Measurements from ENCODE around the gene GRIK4. TPM values are rescaled to one million over a fixed set of nuclear protein-coding genes. Genes with fewer than 3 reads are reported as not detected.
"Not testable (repeated sequence)": the region's sequence is repeated elsewhere in the genome, so short reads cannot be mapped to it uniquely, and the experiment has no call there.

Gene GRIK4
- total RNA-seq, 2 experiments from 2014 or later = not detected

GRCh38 chr11:120574876-120575275, 63.3 kb downstream of the GRIK4 start:
- Mint-ChIP-seq H3K27me3 (peaks cover 17% of the 10 kb centered on the region), H3K27ac (no peak overlapping the region), H3K9me3 (no peaks in the 10 kb centered on the region), H3K4me1 (no peaks in the 10 kb centered on the region), H3K4me3 (no peak overlapping the region), H3K36me3 (no peaks in the 10 kb centered on the region)
- POLR2A ChIA-PET = no interaction called here
- DNase-seq (no peak), ATAC-seq (ENCODE audit: low read depth) (no peak)

- Mint-ChIP-seq H3K36me3 (no peaks in the 10 kb centered on the region), H3K4me3 (no peak overlapping the region), H3K4me1 (no peaks in the 10 kb centered on the region), H3K27me3 (peaks cover 23% of the 10 kb centered on the region), H3K9me3 (no peaks in the 10 kb centered on the region), H3K27ac (no peak overlapping the region)
- ATAC-seq (ENCODE audit: low read depth) (no peak), DNase-seq (no peak)
- POLR2A ChIA-PET = no interaction called here
These were observed 63.9 kb downstream of the GRIK4 start for GRCh38 chr11:120575461-120575860.

GRCh38 chr11:120576606-120577005, 65.1 kb downstream of the GRIK4 start:
- Mint-ChIP-seq H3K4me1 (no peaks in the 10 kb centered on the region), H3K27me3 (peaks cover 29% of the 10 kb centered on the region), H3K36me3 (no peaks in the 10 kb centered on the region), H3K27ac (no peak overlapping the region), H3K4me3 (no peak overlapping the region), H3K9me3 (no peaks in the 10 kb centered on the region)
- no peak for DNase-seq
- POLR2A ChIA-PET = no interaction called here
- no peak for ATAC-seq (ENCODE audit: low read depth)

GRCh38 chr11:120577041-120577440, 65.5 kb downstream of the GRIK4 start:
- Mint-ChIP-seq H3K27me3 (peaks cover 30% of the 10 kb centered on the region), H3K4me3 (no peak overlapping the region), H3K4me1 (no peaks in the 10 kb centered on the region), H3K27ac (no peak overlapping the region), H3K36me3 (no peaks in the 10 kb centered on the region), H3K9me3 (no peaks in the 10 kb centered on the region)
- DNase-seq (no peak), ATAC-seq (ENCODE audit: low read depth) (no peak)
- POLR2A ChIA-PET = no interaction called here

GRCh38 chr11:120577624-120578363, 66.2 kb downstream of the GRIK4 start:
- Mint-ChIP-seq H3K27ac (no peak overlapping the region), H3K27me3 (peaks cover 30% of the 10 kb centered on the region)
- POLR2A ChIA-PET = no interaction called here

GRCh38 chr11:120578596-120579154, 67.1 kb downstream of the GRIK4 start:
- Mint-ChIP-seq H3K27ac (no peak overlapping the region), H3K4me1 (no peaks in the 10 kb centered on the region), H3K9me3 (peaks cover 4% of the 10 kb centered on the region), H3K4me3 (no peak overlapping the region), H3K36me3 (no peaks in the 10 kb centered on the region), H3K27me3 (peaks cover 29% of the 10 kb centered on the region)
- no peak for ATAC-seq (ENCODE audit: low read depth)
- POLR2A ChIA-PET = no interaction called here
- no peak for DNase-seq

More at GRCh38 chr11:120577624-120578363, 66.2 kb downstream of the GRIK4 start:
- Mint-ChIP-seq H3K36me3 (no peaks in the 10 kb centered on the region), H3K4me3 (no peak overlapping the region), H3K4me1 (no peaks in the 10 kb centered on the region), H3K9me3 (no peaks in the 10 kb centered on the region)
- ATAC-seq (ENCODE audit: low read depth) (no peak), DNase-seq (no peak)

- POLR2A ChIA-PET = no interaction called here
- Mint-ChIP-seq H3K4me3 (no peak overlapping the region), H3K27ac (no peak overlapping the region), H3K9me3 (peaks cover 7% of the 10 kb centered on the region), H3K36me3 (no peaks in the 10 kb centered on the region), H3K27me3 (peaks cover 32% of the 10 kb centered on the region), H3K4me1 (no peaks in the 10 kb centered on the region)
- DNase-seq = no peak
- no peak for ATAC-seq (ENCODE audit: low read depth)
These were observed 68.1 kb downstream of the GRIK4 start for GRCh38 chr11:120579611-120580031.

GRCh38 chr11:120581313-120581712, 69.8 kb downstream of the GRIK4 start:
- peaks cover 7% of the 10 kb centered on the region for H3K9me3 Mint-ChIP-seq
- H3K4me1 Mint-ChIP-seq = no peaks in the 10 kb centered on the region
- ATAC-seq (ENCODE audit: low read depth) (no peak), DNase-seq (no peak)
- H3K27me3 Mint-ChIP-seq = peaks cover 33% of the 10 kb centered on the region
- no peak overlapping the region for H3K27ac Mint-ChIP-seq
- H3K4me3 Mint-ChIP-seq = no peak overlapping the region
- POLR2A ChIA-PET = no interaction called here
- H3K36me3 Mint-ChIP-seq = no peaks in the 10 kb centered on the region

GRCh38 chr11:120582535-120582934, 71.0 kb downstream of the GRIK4 start:
- H3K4me3 Mint-ChIP-seq; H3K36me3 Mint-ChIP-seq; H3K4me1 Mint-ChIP-seq; H3K27ac Mint-ChIP-seq; DNase-seq; ATAC-seq (ENCODE audit: low read depth); H3K9me3 Mint-ChIP-seq; POLR2A ChIA-PET: not testable (repeated sequence)
- peaks cover 31% of the 10 kb centered on the region for H3K27me3 Mint-ChIP-seq

- no peaks in the 10 kb centered on the region for H3K4me1 Mint-ChIP-seq
- ATAC-seq (ENCODE audit: low read depth) = no peak
- peaks cover 7% of the 10 kb centered on the region for H3K9me3 Mint-ChIP-seq
- POLR2A ChIA-PET = no interaction called here
- H3K27ac Mint-ChIP-seq = no peak overlapping the region
- no peak for DNase-seq
- H3K27me3 Mint-ChIP-seq = peaks cover 14% of the 10 kb centered on the region
- no peak overlapping the region for H3K4me3 Mint-ChIP-seq
- H3K36me3 Mint-ChIP-seq = no peaks in the 10 kb centered on the region
These were observed 74.5 kb downstream of the GRIK4 start for GRCh38 chr11:120586072-120586471.

GRCh38 chr11:120586728-120587127, 75.2 kb downstream of the GRIK4 start:
- Mint-ChIP-seq H3K9me3 (peaks cover 7% of the 10 kb centered on the region), H3K27me3 (peaks cover 11% of the 10 kb centered on the region), H3K27ac (no peak overlapping the region), H3K4me3 (no peak overlapping the region), H3K36me3 (no peaks in the 10 kb centered on the region), H3K4me1 (no peaks in the 10 kb centered on the region)
- no peak for DNase-seq
- POLR2A ChIA-PET = no interaction called here
- no peak for ATAC-seq (ENCODE audit: low read depth)

GRCh38 chr11:120587299-120587698, 75.8 kb downstream of the GRIK4 start:
- DNase-seq (no peak), ATAC-seq (ENCODE audit: low read depth) (no peak)
- peaks cover 11% of the 10 kb centered on the region for H3K27me3 Mint-ChIP-seq
- H3K27ac Mint-ChIP-seq = no peak overlapping the region
- no peak overlapping the region for H3K4me3 Mint-ChIP-seq
- H3K36me3 Mint-ChIP-seq = no peaks in the 10 kb centered on the region
- no peaks in the 10 kb centered on the region for H3K4me1 Mint-ChIP-seq
- POLR2A ChIA-PET = no interaction called here
- peaks cover 7% of the 10 kb centered on the region for H3K9me3 Mint-ChIP-seq

- Mint-ChIP-seq H3K9me3 (no peaks in the 10 kb centered on the region), H3K4me3 (no peak overlapping the region), H3K27ac (no peak overlapping the region), H3K4me1 (no peaks in the 10 kb centered on the region), H3K27me3 (peaks cover 12% of the 10 kb centered on the region), H3K36me3 (no peaks in the 10 kb centered on the region)
- ATAC-seq (ENCODE audit: low read depth) (no peak), DNase-seq (no peak)
- POLR2A ChIA-PET = no interaction called here
These were observed 77.8 kb downstream of the GRIK4 start for GRCh38 chr11:120589376-120589775.

GRCh38 chr11:120590472-120590871, 78.9 kb downstream of the GRIK4 start:
- Mint-ChIP-seq H3K4me3 (no peak overlapping the region), H3K9me3 (no peaks in the 10 kb centered on the region), H3K27me3 (peaks cover 9% of the 10 kb centered on the region), H3K27ac (no peak overlapping the region), H3K4me1 (no peaks in the 10 kb centered on the region), H3K36me3 (no peaks in the 10 kb centered on the region)
- ATAC-seq (ENCODE audit: low read depth) (no peak), DNase-seq (no peak)
- POLR2A ChIA-PET = no interaction called here

All from activated naive CD8-positive, alpha-beta T cell treated with anti-CD3 and anti-CD28 coated beads, Interleukin-2, amount 10 ng/mL, durations not matched to agents 7 days and 5 days (primary cell).